Measurements from ENCODE around the gene SFTA2. TPM values are rescaled to one million over a fixed set of nuclear protein-coding genes. Genes with fewer than 3 reads are reported as not detected.

The SFTA2 gene
- not detected in 2 replicates for polyA plus RNA-seq (2012; rRNA removed)
- polyA plus RNA-seq (2012; cell fraction: cytosol; rRNA removed) = not detected in 2 replicates
- 0.09 TPM in 1 of 2 replicates, not detected in the other for polyA plus RNA-seq (2012; cell fraction: nucleus; rRNA removed)

GRCh38 chr6:30931969-30932645, at the start of gene SFTA2:
TSS of gene SFTA2 (minus strand) at chr6:30932170. CDS start at chr6:30932096, 74 bp downstream.
- WGBS (ENCODE audit: low lambda C conversion rate) = 57% methylated on average over 5 of the region's 7 CpGs
- no peaks in the 10 kb centered on the region for H3F3A ChIP-seq (replicated peaks; ENCODE audit: insufficient read depth)
- no peak within 1 kb of the TSS for H3K4me2 ChIP-seq
- ChIA-PET CTCF (interaction anchor here (1.9 kb wide), 1 partner anchor 9 kb away, joined by 6 read pairs; the partner anchor contains the start of gene MUCL3), POLR2A (no interaction called here)
- H3K9me3 ChIP-seq = no peaks in the 10 kb centered on the region
- no peak within 1 kb of the TSS for H3K4me3 ChIP-seq (ENCODE audit: low read depth in 2 of 2, low read length in 1 of 2)
- H3K4me1 ChIP-seq (ENCODE audit: control insufficient read depth in 1 of 2, insufficient read depth in 2 of 2, low read depth in 1 of 2, low read length in 1 of 2) = no peaks in the 10 kb centered on the region
- H3K27ac ChIP-seq (ENCODE audit: low read depth in 2 of 2, low read length in 1 of 2) = no peak within 1 kb of the TSS
- H3K9ac ChIP-seq = no peak within 1 kb of the TSS
- no peaks in the 10 kb centered on the region for H4K20me1 ChIP-seq (ENCODE audit: insufficient read depth)
- no peaks in the 10 kb centered on the region for H3K9me2 ChIP-seq
- TF ChIP-seq MEF2A (IDR thresholded peaks at IDR 0.05; ENCODE audit: borderline replicate concordance, low read depth) (no peak), RXRA (IDR thresholded peaks at IDR 0.05; ENCODE audit: borderline replicate concordance, low read depth) (no peak), YY1 (IDR thresholded peaks at IDR 0.05; ENCODE audit: low read depth) (no peak), NFIC (IDR thresholded peaks at IDR 0.05; ENCODE audit: borderline replicate concordance) (no peak), ZBTB33 (IDR thresholded peaks at IDR 0.05; ENCODE audit: borderline replicate concordance, low read depth) (no peak), REST (IDR thresholded peaks at IDR 0.05; ENCODE audit: low read depth, low read length) (no peak), FOSL2 (IDR thresholded peaks at IDR 0.05; ENCODE audit: borderline replicate concordance, low read depth) (no peak), RAD21 (IDR thresholded peaks at IDR 0.05; ENCODE audit: low read length) (no peak), MAX (IDR thresholded peaks at IDR 0.05; ENCODE audit: low read depth) (no peak), TEAD4 (IDR thresholded peaks at IDR 0.05; ENCODE audit: borderline replicate concordance, insufficient read depth) (no peak), MXI1 (IDR thresholded peaks at IDR 0.05; ENCODE audit: low read depth, low read length) (no peak), EZH2phosphoT487 (IDR thresholded peaks at IDR 0.05; ENCODE audit: borderline replicate concordance, low read depth) (no peak)
- no peak for DNase-seq
- no peaks in the 10 kb centered on the region for H3K79me2 ChIP-seq (ENCODE audit: insufficient read depth)
- H2AFZ ChIP-seq (ENCODE audit: low read depth) = no peak within 1 kb of the TSS
- H3K36me3 ChIP-seq (replicated peaks in 1 of 2; ENCODE audit: control insufficient read depth in 1 of 2, insufficient read depth in 2 of 2, low read length in 1 of 2) = no peaks in the 10 kb centered on the region
- no peaks in the 10 kb centered on the region for H3K27me3 ChIP-seq (ENCODE audit: insufficient read depth)
